HG02610 (cell line): Measurements from ENCODE around the gene PPM1E.

Source experiments
- ATAC-seq: cut with Tn5 transposase; IDR thresholded peaks from one replicate; pipeline ENCODE4 v1.9.1; 2021; ENCODE audit warnings: mild to moderate bottlenecking, moderate library complexity; ENCODE audit not compliant: unreplicated experiment

The PPM1E gene

DNA sequence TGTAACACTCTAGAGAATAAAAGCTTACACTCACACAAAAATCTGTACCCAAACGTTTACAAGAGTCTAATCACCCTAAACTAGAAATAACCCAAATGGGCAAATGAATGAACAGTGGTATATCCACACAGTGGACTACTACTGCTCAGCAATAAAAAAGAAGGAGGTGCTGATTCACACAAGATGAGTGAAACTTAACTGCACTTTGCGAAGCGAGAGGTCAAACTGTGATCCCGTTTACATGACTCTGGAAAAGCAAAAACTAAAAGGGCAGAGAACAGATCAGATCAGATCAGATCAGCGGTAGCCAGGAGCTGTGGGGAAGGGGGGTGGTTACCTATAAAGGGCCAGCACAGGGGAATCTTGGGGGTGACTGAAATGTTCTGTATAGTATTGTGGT, 237.7 kb downstream of the PPM1E start:
- no peak for ATAC-seq

DNA sequence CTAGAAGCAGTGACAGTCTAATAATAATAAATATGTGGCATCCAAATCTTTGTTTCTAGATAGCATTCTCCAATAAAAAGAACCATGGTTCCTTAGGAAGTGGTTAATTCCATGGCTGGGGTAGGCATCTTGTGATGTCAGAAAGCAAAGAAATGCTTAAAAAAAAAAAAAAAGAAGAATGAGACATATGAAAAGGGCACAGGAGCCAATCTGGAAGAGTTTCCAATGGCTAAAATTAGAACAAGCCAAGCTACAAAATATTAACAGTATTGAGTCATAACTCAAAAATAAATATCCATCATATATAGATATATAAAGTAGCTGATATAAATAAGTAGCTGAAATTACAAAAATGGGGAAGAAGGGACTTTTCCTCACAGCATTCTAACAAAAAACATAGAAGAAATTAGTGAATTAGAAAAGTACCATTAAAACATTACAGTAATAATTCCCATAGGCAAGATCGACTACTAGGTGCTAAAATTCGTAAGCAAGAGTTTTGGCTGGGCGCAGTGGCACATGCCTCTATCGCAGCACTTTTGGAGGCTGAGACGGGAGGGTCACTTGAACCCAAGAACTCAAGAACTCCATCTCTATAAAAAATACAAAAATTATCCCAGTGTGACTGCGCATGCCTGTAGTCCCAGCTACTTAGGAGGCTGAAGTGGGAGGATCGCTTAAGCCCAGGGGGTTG, 239.7 kb downstream of the PPM1E start:
- no peak for ATAC-seq

DNA sequence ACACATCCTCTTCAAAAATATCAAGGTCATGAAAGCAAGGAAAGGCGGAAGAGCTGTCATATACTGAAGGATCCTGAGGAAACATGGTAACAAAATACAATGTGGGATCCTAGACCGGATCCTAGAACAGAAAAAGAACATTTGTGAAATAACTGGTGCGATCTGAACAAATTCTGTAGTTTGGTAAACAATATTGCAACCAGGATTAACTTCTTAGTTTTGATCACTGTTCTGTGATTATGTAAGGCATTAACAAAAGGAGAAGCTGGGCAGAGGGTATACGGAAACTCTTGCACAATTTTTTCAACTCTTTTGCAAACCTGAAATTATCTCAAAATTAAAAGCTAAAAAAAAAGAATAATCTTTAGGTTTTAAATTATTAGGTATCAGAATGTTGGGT, 241.3 kb downstream of the PPM1E start:
- ATAC-seq, result no peak

DNA sequence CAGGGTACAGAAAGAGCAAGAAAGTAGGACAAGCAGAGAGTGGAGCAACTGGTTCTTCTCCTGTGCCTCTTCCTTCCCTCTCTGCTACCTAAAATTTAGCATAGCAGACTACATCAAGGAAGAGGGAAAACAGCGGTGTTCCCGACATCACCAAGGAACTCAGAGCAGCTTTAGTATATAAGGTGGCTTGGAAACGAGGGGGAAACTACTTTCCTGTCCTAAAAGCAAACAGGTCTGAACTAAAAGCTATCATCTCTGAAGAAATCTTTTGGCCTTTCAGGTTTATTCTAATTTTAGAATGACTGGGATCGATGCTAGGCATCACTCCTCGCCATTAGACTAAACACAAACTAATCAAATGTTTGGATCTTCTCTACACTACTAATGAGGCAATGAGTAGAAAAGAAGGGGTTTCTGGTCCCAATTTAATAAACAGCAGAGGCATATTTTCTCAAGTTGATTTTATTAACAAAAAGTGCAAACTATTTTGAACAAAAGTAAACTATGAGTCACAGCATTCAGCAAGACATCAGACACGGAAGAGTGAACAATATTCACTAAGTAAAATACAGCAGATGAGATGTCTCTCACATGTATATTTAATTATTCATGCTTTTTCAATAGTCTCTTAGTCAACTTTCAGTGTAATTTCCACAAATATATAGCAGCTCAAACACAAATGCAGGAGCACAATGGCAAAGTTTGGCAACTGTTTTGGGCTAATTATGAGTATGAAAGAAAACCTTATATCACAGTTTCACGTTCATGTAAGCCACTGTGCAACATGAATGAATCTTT, 242.3 kb downstream of the PPM1E start:
- ATAC-seq, result no peak

DNA sequence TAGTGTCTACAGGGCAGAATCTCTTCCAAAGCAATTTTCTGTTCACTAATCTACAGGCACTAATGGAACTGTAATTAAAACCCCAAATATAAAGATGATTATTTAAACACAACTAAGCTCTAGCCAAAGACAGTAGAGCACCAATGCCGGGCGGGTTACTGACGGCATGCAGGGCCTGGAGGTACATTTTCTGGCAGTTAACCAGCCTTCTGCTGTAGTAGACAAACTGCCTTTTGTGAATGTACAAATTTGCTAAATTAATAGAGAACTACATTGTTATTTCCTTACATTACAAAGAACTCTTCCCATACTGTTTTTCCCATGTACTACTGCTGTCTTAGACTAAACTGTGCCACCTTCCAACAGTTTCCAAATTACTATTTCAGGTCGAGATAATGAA, 243.2 kb downstream of the PPM1E start:
- no peak for ATAC-seq

GRCh38 chr17:58999500-58999899, 243.8 kb downstream of the PPM1E start:
- ATAC-seq, result no peak

DNA sequence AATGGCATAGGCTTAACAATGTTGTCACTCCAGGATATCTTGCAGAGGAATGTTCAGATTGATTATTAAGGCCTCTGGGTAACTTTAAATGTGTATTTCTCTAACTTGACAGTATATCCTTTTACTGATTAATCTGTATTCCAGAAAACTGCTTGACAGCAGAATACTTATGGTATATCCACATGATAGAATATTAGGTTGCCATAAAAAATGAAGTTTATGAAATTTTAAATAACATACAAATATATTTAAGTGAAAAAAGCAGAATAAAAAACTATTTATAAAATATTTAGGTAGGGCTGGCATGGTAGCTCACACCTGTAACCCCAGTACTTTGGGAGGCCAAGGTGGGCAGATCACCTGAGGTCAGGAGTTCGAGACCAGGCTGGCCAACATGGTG, 244.4 kb downstream of the PPM1E start:
- no peak for ATAC-seq

DNA sequence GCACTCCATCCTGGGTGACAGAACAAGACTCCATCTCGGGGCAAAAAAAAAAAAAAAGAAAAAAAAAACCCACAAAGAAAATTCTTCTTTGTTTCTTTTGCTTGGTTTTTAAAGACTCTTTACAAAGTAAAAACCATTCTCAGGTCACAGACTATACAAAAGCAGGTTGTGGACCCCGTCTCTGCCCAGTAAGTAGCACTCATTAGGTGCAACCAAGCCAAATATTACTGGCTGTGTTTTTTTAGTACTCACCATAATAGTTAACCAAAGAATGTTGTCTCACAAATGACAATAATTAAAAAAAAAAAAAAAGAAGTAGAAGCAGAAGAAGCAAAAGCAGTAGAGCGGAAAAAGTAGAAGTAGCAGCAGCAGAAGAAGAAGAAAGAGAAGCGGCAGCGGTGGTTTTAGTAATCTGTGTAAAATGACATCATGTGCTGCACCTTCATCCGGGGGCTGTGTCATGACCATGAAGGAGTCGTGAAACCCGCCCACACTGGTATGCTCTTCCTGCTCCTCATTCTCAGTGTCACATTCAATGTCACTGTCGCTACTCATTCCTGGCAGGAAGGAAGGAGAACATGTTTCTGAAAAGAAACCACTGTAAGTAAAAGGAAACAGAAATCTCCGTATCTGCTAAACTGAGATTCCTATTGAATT, 245.6 kb downstream of the PPM1E start:
- peak; percentile 94 for ATAC-seq

DNA sequence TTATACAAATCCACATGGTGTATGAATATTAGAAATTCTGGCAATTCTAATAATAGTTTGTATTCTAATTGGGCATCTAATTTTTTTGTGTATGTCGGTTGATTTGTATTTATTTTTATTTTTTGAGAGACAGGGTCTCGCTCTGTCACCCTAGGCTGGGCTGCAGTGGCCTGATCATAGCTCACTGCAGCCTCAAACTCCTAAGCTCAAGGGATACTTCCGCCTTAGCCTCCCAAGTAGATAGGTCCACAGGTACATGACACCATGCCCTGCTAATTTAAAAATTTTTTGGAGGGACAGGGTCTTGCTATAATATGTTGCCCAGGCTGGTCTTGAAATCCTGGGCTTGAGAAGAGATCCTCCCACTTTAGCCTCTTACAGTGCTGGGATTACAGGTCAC, 246.5 kb downstream of the PPM1E start:
- no peak for ATAC-seq

DNA sequence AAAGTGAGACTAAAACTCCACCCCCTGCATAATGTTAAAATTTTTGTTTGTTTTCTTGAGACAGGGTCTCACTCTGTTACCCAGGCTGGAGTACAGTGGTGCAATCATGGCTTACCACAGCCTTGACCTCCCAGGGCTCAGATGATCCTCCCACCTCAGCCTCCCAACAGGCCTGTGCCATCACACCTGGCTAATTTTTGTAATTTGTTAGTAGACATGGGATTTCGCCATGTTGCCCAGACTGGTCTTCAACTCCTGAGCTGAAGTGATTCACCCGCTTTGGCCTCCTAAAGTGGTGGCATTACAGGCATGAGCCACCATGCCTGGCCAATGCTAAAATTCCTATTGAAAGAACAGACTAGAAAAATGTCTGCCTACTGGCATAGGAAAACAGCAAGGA, 247.2 kb downstream of the PPM1E start:
- ATAC-seq, result no peak

- ATAC-seq, result no peak
Measured at GRCh38 chr17:59003860-59004259, 248.2 kb downstream of the PPM1E start.

DNA sequence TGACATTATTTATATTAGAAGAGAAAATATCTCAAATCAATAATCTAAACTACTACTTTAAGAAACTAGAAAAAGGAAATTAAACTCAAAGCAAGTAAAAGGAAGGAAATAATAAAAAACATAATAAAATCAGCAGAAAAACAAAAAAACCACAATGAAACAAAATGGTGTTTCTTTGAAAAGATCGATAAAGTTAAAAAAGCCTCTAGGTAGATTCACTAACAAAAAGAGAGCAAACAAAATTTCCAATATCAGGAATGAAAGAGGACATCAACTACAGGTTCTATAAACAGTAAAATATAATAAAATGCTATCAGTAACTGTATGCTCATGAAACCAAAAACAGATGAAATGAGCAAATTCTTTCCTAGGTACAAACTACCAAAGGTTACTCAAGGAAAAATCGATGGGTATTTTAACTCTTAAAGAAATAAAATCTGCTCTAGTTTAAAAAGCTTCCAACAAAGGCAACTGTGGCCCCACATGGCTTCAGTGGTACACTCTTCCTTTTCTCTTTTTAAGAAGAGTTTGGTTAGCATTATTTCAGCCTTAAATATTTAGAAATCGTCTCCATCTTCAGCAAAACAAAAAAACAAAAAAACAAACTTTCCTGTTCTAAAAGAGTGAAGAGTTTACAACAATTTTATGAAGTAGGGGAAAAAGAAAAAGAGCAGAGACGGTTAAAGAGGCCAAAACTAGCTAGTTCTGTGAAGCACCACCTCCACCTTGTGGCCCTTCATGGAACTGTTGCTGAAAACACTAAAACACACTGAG, 248.9 kb downstream of the PPM1E start:
- no peak for ATAC-seq

- no peak for ATAC-seq
Measured at GRCh38 chr17:59007995-59008394, 252.3 kb downstream of the PPM1E start.

DNA sequence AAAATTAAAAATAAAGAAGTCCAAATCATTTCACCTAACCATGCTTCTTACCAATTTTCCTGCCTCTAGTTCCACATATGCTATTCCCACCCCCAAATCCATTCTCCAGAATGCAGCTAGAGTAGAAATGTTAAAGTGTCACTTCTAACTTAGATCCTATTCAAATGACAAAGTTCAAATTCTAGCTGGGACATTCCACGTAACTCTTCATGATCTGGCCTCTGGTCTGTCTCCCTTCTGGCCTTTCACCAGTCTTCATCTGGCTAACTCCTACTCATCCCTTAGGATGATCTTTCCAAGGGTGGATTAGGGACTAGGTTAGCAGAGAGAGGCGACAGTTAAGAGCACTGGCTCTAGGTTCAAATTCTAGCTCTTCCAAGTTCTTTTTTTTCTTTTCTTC, 253.1 kb downstream of the PPM1E start:
- ATAC-seq, result no peak

- ATAC-seq, result no peak
Measured at GRCh38 chr17:59010026-59010425, 254.4 kb downstream of the PPM1E start.

- no peak for ATAC-seq
Measured at GRCh38 chr17:59011975-59012374, 256.3 kb downstream of the PPM1E start.

- no peak for ATAC-seq
Measured at GRCh38 chr17:59018019-59018418, 262.4 kb downstream of the PPM1E start.

- ATAC-seq, result no peak
Measured at GRCh38 chr17:59024916-59025315, 269.3 kb downstream of the PPM1E start.

- ATAC-seq, result no peak
Measured at GRCh38 chr17:59026176-59026939, 270.7 kb downstream of the PPM1E start.

DNA sequence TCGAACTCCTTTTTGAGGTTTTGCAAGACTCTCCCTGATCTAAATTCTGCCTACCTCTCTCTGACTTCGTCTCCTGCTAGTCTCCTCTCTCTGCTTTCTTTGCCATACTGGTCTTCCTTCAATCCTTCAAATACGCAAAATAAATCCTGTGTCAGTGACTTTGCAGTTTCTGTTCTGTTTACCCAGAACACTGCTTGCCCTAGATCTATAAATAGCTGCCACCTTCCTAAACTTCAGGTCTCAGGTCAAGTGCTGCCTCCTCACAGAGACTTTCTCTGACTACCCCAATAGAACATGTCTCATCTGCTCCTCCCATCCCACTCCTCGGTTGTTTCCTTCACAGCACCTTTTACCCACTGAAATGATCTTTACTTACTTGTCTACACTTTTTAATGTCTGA, 272.1 kb downstream of the PPM1E start:
- ATAC-seq, result no peak

DNA sequence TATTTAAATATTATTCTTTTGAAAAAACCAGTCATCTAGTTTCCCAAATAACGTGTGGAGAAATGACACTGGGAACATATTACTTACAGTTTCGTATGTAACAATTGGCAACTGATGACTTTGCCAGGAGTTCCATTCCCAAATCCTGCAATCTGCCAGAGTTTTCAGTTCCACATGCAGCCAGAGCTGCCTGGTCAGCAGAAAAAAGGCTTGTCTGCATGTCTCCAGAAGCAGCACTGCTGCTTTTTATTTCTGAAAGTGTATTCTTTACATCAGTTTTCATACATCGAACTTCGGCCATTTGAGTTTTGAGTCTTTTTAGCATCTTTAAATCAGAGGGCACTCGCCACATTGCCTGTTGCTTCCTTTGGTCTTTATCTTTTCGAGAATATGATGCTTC, 272.7 kb downstream of the PPM1E start:
- ATAC-seq, result no peak
